Measurements from ENCODE around the gene PCID2.

The PCID2 gene

DNA sequence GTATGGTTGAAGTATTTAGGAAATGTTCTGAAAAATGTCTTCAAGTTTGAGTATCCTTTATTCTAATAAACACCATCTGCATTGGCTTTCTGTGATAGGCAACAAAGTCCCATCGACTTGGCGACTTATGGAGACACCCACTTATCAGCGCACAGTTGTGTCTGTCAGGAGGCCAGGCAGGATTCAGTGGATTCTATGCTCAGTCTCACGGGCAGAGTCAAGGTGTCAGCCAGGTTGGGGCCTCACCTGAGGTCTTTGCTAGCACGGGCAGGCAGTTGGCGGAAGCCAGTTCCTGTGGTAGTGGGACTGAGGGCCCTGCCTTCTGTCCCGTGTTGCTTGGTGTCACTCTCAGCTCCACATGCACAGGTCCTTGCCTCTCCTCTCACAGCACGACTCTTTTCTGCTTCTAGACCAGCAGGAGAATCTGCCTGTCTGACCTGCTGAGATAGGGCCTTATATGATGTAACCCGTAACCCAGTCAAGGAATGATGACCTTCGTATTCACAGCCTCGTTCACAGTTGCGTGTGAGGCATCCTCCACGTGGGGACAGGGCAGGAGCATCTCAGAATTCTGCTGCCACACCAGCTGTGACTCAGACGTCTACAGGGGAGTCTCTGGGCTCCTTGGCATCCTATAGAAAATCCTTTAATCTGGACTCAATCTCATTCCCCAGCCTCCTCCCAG, 10.9 kb upstream of the PCID2 start:
- no peak for DNase-seq (ENCODE audit: low spot score)

DNA sequence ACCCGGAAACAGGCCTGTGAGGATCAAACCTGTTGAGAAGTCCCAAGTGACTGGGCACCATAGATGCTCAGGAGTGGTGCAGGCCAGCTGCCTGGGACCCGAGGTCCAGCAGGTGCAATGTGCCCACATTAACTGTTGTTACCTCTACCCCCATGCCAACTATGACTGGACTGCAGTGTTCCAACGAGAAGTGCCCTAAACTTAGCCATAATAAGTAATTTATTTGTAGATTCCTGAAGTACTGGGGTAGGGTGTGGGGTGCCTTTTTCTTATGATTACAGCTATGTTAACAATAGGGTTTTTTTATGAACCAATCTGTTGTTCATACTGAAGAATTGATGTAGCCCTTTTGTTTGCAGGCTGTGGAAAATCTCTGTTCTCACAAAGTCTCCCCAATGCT, 10.1 kb upstream of the PCID2 start:
- DNase-seq (ENCODE audit: low spot score) = no peak

DNA sequence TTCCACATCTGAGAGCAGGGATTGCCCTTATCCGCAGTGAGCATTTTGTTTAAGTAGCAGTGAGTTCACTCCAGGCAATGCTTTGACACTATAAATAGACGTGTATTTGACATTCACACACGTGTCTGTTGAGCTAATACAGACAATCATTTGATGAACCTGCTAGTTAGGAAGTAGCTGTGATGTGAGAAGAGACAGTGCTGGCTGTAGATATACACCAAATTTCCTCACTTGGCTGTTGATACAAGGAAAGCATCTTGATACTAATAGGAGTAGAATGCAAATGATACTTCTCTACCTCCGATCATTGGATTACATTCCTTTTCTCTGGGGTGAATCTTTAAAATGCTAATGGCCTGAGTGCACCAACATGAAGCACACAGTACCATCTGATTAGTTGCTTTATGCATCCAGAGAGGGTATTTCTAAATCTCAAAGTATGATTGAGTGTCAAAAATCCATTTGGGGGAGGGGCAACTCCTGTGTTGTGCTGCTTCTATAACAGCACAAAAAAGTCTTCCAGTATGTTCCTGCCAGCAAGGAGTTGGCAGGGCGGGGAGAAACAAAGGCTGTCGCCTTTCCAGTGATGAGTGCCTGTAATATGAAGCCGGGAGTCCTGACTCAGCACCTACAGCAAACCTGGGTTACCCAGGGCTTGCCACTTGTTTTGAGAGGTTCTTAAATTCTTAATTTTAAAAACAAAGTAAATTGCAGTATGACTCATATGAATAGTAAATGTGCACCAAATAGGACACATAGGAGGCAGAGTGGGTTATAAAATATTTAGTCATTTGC, 8.0 kb upstream of the PCID2 start:
- peak; percentile 10 for DNase-seq (ENCODE audit: low spot score)

DNA sequence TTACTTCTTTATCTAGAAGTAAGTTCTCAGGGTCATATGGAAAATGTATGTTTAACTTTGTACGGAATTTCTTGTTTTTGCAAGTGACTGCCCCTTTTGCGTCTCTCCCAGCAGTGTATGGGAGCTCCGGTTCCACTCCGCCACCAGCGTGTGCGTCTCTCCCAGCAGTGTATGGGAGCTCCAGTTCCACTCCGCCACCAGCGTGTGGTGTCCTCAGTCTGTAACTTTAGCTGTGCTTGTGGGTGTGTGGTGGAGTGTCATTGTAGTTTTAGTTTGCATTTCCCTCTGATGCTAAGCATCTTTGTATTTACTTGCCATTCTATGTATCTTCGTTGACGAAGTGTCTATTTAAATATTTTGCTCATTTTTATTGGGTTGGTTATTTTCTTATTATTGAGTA, 3.3 kb upstream of the PCID2 start:
- no peak for DNase-seq (ENCODE audit: low spot score)

DNA sequence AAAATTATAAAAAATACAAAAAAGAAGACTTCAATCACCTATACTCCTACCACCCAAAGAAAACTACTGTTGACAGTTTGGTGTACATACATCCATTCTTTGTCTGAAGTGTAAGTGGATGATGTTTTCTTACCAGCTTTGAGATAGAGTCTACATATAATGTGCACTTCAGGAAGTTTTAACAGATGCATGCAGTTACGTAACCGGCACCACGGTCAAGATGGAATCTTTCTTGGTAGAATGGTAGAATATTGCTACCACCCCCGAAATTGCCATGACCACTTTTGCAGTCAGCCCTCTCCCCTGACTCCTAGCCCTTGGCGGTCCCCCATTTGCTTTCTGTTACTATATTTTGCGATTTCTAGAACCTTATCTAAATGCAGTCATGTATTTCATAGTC, 2.4 kb upstream of the PCID2 start:
- DNase-seq (ENCODE audit: low spot score) = no peak

DNA sequence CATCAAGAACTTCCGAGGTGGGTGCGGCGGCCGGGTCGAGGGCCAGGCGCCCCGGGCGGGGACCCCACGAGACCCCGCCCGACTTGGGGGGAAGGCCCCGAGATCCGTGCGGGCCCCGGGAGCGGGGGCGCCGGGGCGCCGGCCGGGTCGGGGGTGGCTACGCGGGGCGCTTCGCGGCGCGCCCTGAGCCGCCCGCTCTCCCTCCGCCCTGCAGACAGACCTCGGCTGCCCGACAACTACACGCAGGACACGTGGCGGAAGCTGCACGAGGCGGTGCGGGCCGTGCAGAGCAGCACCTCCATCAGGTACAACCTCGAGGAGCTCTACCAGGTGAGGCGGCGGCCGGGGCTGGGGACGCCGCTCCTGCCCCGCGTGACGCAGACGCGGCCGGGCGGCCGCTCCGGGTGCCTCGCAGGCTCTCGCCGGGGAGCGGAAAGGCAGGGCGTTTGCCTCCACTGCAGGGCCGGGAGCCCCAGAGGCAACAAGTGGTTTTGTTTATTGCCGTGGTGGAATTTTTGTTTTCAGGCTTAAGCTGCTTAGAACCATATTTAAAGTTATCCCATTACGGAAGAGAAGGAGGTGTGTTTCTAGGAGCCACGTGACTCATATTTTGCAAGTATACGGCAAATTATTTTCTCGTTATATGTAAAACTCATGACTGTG, 1.4 kb upstream of the PCID2 start:
- DNase-seq (ENCODE audit: low spot score) = no peak

DNA sequence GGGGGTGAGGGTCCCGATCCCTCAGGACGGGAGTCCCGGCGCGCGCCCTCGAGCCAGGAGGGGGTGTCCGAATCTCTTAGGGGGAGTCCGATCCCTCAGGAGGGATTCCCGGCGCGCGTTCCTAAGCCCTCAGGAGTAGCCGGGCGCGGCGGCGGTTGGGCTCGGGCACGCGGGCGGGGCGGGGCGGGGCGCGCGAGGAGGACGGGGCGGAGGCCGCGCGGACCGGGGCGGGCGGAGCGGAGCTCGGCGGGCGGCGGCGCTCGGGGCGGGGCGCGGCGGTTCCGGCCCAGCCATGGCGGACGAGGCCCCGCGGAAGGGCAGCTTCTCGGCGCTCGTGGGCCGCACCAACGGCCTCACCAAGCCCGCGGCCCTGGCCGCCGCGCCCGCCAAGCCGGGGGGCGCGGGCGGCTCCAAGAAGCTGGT, 878 bp upstream of the PCID2 start, which contains the start of gene CUL4A:
Gene CUL4A, plus strand, starts transcription at position 278 of the 423 bp plus-strand sequence. Its CDS starts 15 bp downstream, at position 293.
- peak; percentile 40 for DNase-seq (ENCODE audit: low spot score)

DNA sequence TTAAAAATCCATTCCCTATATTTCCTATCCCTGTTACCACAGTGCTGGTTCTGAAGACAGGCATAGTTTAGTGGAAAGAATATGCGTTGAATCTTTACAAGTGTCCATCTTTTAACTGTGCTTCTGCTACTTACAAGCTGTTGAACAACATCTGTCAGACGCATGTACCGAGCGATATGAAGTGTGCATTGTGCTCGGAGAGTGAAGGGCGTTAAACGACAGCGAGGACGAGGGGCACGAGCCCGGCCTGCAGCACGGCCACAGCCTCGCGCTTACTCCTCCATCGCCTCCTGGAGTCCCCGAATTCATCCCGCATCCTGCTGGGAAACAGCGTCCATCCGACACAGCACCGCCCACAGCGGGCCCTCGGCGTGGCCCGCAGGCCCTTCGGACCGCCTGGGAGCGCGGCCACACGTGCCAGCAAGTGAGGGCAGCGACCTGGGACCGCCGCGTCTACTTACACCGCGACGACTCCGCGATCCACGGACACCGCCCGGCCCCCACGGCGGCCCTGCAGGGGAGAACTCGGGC, 514 bp downstream of the PCID2 start:
- DNase-seq (ENCODE audit: low spot score) = no peak

DNA sequence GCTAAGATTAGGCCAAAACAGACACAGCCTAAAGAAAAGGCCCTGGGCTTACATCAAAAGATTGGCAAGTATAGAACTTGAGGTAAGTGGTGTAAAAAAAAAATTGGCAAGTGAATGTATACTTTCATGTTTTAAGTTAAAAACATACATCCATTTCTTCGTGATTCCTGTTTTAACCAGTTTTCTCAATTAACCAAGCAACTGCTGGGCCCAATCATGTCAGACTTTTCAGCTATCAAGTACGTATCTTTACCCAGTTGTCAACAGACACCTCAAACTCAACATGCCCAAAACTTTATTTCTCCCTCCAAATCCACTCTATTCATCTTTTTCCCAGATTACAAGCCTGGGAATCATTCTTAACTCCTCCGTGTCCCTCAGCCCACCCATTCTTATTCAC, 1.0 kb downstream of the PCID2 start:
- no peak for DNase-seq (ENCODE audit: low spot score)

DNA sequence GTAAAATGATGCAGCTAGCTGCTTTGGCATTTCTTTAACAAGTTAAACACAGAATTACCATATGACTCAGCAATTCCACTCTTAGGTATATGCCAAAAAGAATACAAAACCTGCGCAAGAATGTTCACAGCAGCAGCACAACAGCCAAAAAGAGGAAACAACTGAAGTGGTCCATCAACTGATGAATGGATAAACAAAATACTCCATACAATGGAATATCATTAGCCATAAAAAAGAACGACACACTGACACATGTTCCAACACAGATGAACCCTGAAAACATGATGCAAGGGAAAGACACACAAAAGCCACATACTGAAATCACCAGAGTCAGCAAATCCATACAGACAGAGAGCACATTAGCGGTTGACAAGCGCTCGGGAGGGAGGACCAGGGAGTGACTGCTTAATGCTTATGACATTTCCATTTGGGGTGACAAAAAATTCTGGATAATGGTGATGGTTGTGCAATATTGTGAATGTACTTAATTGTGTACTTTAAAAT, 3.0 kb downstream of the PCID2 start:
- no peak for DNase-seq (ENCODE audit: low spot score)

DNA sequence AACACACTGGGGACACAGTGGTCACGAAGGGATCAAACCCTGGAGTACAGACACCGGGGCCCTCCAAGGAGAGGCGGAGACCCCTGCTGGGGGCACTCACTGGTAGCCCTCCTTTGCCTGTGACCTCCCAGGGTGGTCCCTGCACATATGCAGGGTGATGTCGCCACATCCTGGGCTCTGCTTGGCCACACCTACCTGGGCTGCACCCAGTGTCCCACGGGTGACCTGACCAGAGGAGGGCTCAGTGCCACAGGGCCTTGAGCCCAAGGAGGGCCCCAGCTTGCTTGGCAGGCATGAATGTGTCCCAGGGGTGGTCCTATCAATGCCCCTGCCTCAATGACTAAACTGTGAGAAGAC, 4.1 kb downstream of the PCID2 start:
- DNase-seq (ENCODE audit: low spot score) = no peak

DNA sequence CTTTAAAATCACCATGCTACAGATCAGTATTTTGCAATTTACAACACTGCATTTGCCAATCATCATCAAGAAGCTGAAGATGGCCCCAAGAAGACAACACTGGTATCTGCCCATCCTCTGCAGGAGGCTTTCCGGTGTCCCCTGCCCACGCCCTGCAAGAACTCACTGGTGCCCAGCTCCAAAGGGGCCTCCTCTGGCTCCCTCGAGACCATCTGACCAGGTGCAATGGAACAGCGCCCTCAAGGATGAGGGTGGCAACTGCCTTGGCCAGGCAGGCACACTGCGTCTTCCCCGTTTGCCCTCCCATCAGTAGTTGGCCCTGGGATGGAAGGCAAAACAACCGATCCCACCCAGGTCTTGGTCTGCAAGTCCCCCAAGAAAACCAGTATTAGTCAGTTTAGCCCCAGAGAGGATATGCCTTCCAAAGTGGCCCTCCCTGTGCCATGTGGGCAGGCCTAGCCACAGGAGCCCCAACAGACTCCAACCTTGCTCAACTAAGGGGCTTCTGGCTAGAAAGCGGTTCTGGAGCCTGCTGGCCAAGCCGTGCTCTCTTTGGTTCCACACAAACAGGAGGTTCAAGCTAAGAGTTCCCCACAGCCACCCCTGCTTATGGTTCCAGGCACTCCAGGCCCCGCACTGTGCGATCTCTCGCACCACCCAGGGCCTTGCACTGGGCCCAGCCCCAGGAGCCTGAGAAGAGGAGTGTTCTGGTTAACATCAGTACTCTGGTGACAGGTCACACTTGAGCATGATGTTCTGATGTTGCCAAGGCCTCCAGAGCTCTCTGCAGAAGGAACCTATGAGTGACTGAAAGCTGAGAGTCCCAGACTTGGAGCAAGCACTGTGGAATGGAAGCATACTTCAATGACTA, 4.7 kb downstream of the PCID2 start:
- DNase-seq (ENCODE audit: low spot score) = no peak

DNA sequence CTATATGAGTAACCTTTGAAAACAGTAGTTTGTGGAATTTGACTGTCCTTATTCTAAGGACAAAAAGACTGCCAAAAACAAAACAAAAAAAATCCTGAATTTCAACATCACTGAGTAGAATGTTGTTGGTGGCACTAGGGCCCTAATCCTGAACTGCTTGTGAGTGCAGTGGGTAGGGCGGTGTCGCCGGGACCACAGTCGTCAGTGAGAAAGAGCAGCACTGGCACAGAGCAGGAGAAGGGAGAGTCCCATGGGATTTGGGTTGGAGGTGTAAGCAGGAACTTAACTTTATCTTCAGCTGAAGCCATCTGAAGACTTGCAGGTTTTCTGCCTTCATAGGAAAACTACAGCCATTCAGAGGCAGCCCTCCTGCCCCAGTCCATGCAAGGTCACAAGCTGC, 5.6 kb downstream of the PCID2 start:
- DNase-seq (ENCODE audit: low spot score) = no peak

DNA sequence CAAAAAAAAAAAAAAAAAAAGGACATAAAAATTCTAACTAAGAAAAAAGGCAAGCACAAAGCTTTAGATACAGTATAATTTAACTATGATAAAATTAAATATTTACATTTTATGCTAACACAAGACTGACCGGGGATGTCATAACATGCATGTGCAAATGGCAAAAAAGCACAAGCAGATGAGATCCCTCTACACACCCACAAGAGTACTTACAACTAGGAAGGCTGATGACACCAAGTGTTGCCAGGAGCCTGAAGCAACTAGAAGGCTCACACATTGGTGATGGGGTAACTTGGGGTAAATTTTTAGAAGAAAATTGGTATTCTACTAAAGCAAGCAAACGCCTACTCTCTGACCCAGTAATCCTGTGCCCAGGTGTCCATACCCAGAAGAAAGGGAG, 6.7 kb downstream of the PCID2 start:
- no peak for DNase-seq (ENCODE audit: low spot score)

DNA sequence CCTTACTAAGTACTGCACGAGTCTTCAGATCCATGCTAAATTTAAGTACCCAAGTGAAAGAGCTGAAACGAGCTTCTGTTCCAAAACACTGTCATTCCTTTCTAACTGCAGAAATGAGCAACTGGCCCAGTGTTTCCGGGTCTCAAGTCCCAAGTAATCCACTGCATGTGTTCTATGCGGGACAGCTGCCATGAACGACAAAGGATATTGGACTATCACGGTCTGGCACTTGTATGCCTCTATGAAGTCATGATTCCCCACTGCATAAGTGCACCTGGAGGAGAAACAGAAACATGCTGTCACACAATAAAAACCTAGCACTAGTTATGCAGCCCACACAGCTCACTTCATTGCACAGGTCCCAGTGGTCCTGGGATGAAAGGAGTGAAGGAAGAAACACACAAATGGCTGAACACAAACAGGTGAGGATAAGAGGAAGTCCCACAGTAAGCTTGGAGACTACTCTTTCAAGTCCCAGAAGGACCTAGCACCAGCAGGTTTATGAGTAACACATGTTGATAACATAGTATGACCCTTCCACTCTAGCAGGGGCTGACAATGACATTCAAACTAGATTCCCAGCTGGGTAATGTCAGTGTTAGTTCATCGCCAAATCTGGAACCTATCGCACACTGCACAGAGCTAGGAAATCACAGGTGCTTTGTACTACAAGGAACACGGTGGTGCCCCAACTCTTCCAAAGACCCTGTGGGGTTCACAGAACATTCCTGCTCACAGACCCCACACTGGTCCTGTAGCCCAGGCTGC, 11.3 kb downstream of the PCID2 start:
- DNase-seq (ENCODE audit: low spot score) = no peak

DNA sequence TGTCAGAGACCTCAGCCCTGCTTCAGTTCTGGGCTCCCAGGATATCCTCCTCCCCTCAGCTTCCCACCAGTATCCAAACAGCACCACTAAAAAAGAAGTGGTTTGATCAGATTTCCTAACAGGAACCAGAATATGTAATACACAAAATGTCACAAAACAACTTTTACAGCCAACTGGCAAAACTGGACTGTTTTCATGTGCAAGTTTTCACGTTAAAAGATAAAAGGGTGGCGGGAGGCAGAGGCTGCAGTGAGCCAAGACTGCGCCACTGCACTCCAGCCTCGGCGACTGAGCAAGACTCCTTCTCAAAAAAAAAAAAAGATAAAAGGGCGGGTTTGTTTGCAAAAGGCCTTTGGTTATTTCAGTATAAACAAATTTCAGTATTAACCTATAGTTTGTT, 13.1 kb downstream of the PCID2 start:
- no peak for DNase-seq (ENCODE audit: low spot score)

DNA sequence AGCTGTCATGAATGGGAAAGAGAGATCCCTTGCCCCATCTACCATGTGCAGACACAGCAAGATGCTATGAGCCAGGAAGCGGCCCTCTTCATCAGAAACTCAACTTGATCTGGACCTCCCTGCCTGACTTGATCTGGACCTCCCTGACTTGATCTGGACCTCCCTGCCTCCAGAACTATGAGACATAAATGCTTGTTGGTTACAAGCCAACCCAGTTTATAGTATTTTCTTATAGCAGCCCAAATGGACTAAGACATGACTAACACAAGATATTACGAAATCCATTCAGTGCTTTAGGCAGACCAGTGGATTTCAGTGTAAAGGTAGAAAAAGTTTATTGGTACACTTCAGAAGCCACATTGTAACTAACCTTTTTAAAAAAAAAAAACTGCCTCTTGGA, 15.6 kb downstream of the PCID2 start:
- no peak for DNase-seq (ENCODE audit: low spot score)

DNA sequence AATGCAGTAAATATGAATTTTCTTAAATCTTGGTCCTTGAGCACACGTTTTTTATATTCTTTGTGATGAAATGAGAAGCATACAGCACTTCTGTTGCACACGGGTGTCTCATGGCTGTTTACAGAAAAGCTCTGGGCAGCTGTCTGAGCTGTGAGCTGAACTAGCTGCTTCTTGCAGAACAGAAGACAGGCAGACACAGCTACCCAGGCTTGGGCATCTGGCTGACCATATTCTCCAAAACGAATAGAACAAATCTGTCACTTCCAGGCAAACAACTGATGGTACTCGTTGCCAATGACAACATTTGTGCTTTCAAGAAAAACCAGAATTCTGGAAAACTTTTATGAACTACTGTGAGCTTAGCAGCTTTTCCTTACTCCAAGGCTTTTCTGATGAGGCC, 16.2 kb downstream of the PCID2 start:
- DNase-seq (ENCODE audit: low spot score) = no peak

DNA sequence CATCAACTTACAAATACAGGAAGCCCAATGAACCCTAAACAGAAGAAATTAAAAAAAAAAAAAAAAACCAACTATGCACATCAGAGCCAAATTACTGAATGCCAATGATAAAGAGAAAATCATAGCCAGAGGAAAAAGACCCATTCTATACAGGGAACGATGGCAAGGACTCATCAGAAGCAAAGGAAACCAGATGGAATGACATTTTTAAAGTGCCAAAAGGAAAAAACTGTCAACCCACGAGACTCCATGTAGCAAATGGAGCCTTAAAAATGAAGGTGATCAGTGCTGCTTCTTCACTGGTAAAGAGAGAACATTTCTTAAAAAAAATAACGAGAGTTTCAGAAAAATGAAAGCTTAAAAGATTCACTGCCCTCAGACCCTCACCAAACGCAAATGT, 18.3 kb downstream of the PCID2 start:
- no peak for DNase-seq (ENCODE audit: low spot score)

DNA sequence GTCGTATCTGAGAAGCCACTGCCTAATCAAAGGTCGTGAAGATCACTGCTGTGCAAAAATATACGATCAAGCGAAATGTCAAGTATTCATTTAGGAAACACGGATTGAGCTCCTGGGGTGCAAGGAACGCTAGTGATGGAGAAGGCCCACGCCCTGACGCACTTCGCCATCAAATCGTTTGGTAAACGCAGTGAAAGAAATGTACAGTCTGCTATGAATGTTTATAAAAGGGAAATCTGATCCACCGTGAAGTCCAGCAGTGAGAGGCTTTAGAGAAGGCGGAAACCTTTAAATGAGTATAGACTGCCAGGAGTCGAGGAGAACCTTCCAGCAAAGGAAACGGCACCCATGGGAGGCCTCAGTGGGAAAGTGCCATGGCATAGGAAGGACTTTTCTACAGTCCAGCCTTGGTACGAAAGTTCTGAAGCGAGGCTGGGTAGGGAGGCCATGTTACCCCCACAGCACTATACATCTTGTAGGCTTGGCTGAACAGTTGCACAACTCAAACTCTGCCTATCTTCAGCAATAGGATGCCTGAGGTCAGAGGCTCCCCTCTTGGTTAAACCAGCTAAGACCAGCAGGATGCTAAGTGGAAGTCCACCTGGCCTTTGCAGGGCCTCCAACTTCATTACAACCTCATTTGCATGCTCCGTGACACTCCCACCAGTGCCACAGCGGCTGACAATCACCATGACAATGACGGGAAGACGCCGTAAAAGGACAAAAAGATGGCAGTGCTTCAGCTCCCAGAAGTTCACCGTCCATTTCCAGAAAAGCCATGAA, 20.4 kb downstream of the PCID2 start:
- DNase-seq (ENCODE audit: low spot score) = no peak
